HCT116 (cell line): ENCODE data around the gene KCNK15. TPM values are rescaled to one million over a fixed set of nuclear protein-coding genes. Genes with fewer than 3 reads are reported as not detected.

Experiments used
- ATAC-seq: fragments of 200-7000 bp; cut with Tn5 transposase; 2 replicates; pipeline ENCODE4 v1.9.1; 2020; ENCODE audit warnings: mild to moderate bottlenecking, moderate library complexity
- BruUV-seq: library from RNA; stranded (reverse); fragments of 400-500 nt; replicated peaks from 2 replicates; lab custom pipeline; 2021; lab: Mats Ljungman, UMichigan
- CTCF ChIA-PET: fragments of 300-600 bp; sonication (Branson Sonifier 250); formaldehyde crosslinking; loops from one replicate; lab custom pipeline; 2021; ENCODE audit warnings: antibody characterized with exemption; lab: Charles Lee
- POLR2A ChIA-PET: fragments of 300-600, 350-600 bp; sonication (Branson Sonifier 250); formaldehyde crosslinking; loops from one replicate; lab custom pipeline; 2021; ENCODE audit warnings: antibody characterized with exemption; lab: Charles Lee
- RAD21 ChIA-PET, 2 experiments: fragments of 300-600 bp; sonication (Branson Sonifier 250); formaldehyde crosslinking; loops; one replicate each; lab custom pipeline; 2023; ENCODE audit warnings: low total read pairs in 2 of 2; ENCODE audit not compliant: uncharacterized antibody in 2 of 2, unreplicated experiment in 2 of 2, low non-redundant PET in 1 of 2; lab: Charles Lee
- DNase-seq: peaks from one replicate; pipeline ENCODE4 v3.0.0-alpha.2; 2010; ENCODE audit warnings: low read depth, low spot score
- H2AFZ ChIP-seq: fragments of 200-600 bp; shearing (Covaris generic), sonication (generic); 2 replicates; pipeline ENCODE4 v1.6.1; 2017; ENCODE audit warnings: low read depth, mixed run types, mixed read lengths, antibody characterized with exemption, low read length; ENCODE audit not compliant: poor library complexity, severe bottlenecking
- H3K27ac ChIP-seq: 2 replicates; pipeline ENCODE4 v1.5.1; 2012; ENCODE audit warnings: low read depth, low read length
- H3K27me3 ChIP-seq: fragments of 200-600 bp; sonication (generic); 2 replicates; pipeline ENCODE4 v1.6.1; 2016; ENCODE audit warnings: mixed run types, low read length, mixed read lengths; ENCODE audit not compliant: insufficient read depth
- H3K36me3 ChIP-seq, 2 experiments: fragments of 200-500 bp in 1 of 2; fragments of 200-600 bp in 1 of 2; sonication (Bioruptor generic) in 1 of 2; sonication (generic) in 1 of 2; 2 replicates each; pipeline versions ENCODE4 v1.5.1 to v1.6.1; 2014 to 2016; ENCODE audit warnings: low read length in 2 of 2, inconsistent platforms in 1 of 2, mixed read lengths in 1 of 2, mixed run types in 1 of 2; ENCODE audit not compliant: insufficient read depth in 2 of 2, control insufficient read depth in 1 of 2
- H3K4me1 ChIP-seq, 2 experiments: fragments of 200-600 bp in 1 of 2; sonication (generic) in 1 of 2; 2 replicates each; pipeline versions ENCODE4 v1.5.1 to v1.6.1; 2012 to 2017; ENCODE audit warnings: low read length in 2 of 2, inconsistent platforms in 1 of 2, mild to moderate bottlenecking in 1 of 2, mixed read lengths in 1 of 2, mixed run types in 1 of 2, moderate library complexity in 1 of 2; ENCODE audit not compliant: insufficient read depth in 2 of 2, control insufficient read depth in 1 of 2
- H3K4me2 ChIP-seq: fragments of 200-600 bp; sonication (generic); 2 replicates; pipeline ENCODE4 v1.6.1; 2017; ENCODE audit warnings: mixed run types, low read length, mixed read lengths
- H3K4me3 ChIP-seq, 2 experiments: fragments of 200-600 bp in 1 of 2; sonication (generic) in 1 of 2; replicated peaks in 1 of 2; 2 replicates each; pipeline ENCODE4 v1.5.1; 2011 to 2016; ENCODE audit warnings: low read length in 2 of 2, control low read depth in 1 of 2, low read depth in 1 of 2, mild to moderate bottlenecking in 1 of 2, mixed read lengths in 1 of 2, mixed run types in 1 of 2
- H3K79me2 ChIP-seq: fragments of 200-600 bp; sonication (generic); 2 replicates; pipeline ENCODE4 v1.6.1; 2017; ENCODE audit warnings: mild to moderate bottlenecking, mixed run types, low read length, moderate library complexity, mixed read lengths; ENCODE audit not compliant: insufficient read depth
- H3K9ac ChIP-seq: fragments of 200-600 bp; sonication (generic); 2 replicates; pipeline ENCODE4 v1.6.1; 2016; ENCODE audit warnings: low read length, mixed read lengths
- H3K9me2 ChIP-seq: fragments of 200-600 bp; sonication (generic), shearing (Covaris generic); 2 replicates; pipeline ENCODE4 v1.6.1; 2017; ENCODE audit warnings: mixed run types, mild to moderate bottlenecking, moderate library complexity; ENCODE audit not compliant: insufficient read depth
- H3K9me3 ChIP-seq, 2 experiments: fragments of 200-500 bp in 1 of 2; fragments of 200-600 bp in 1 of 2; sonication (Bioruptor generic) in 1 of 2; sonication (generic) in 1 of 2; 2 replicates each; pipeline ENCODE4 v1.6.1; 2014 to 2017; ENCODE audit warnings: low read length in 2 of 2, mixed read lengths in 2 of 2, inconsistent platforms in 1 of 2, low read depth in 1 of 2, mild to moderate bottlenecking in 1 of 2, mixed run types in 1 of 2, moderate library complexity in 1 of 2; ENCODE audit not compliant: control insufficient read depth in 1 of 2, insufficient read depth in 1 of 2
- H4K20me1 ChIP-seq: fragments of 200-600 bp; sonication (generic), shearing (Covaris generic); 2 replicates; pipeline ENCODE4 v1.6.1; 2017; ENCODE audit warnings: mixed run types, mild to moderate bottlenecking, moderate library complexity; ENCODE audit not compliant: insufficient read depth
- CEBPB ChIP-seq: IDR thresholded peaks from 2 replicates; pipeline ENCODE4 v1.6.1; 2012; ENCODE audit warnings: low read depth
- EGR1 ChIP-seq: IDR thresholded peaks from 2 replicates; pipeline ENCODE4 v1.6.1; 2012; ENCODE audit warnings: low read depth
- EZH2 ChIP-seq: fragments of 200-600 bp; sonication (generic); IDR thresholded peaks from 2 replicates; pipeline ENCODE4 v1.6.1; 2017; ENCODE audit warnings: antibody characterized with exemption, mixed run types
- EZH2phosphoT487 ChIP-seq: fragments of 200-600 bp; IDR thresholded peaks from 2 replicates; pipeline ENCODE4 v1.6.1; 2018; ENCODE audit warnings: antibody characterized with exemption, borderline replicate concordance
- FOSL1 ChIP-seq: IDR thresholded peaks from 2 replicates; pipeline ENCODE4 v1.6.1; 2012; ENCODE audit warnings: low read depth
- JUND ChIP-seq: IDR thresholded peaks from 2 replicates; pipeline ENCODE4 v1.6.1; 2012
- POLR2A ChIP-seq: IDR thresholded peaks from 2 replicates; pipeline ENCODE4 v1.7.0; 2011; ENCODE audit warnings: borderline replicate concordance; ENCODE audit not compliant: insufficient read depth, insufficient read length; ENCODE audit errors: extremely low read depth
- POLR2AphosphoS5 ChIP-seq: IDR thresholded peaks from 2 replicates; pipeline ENCODE4 v1.6.1; 2011; ENCODE audit warnings: mild to moderate bottlenecking, low read depth, low read length, moderate library complexity
- RAD21 ChIP-seq: IDR thresholded peaks from 2 replicates; pipeline ENCODE4 v1.6.1; 2012; ENCODE audit warnings: low read depth, mild to moderate bottlenecking
- SIN3A ChIP-seq: IDR thresholded peaks from 2 replicates; pipeline ENCODE4 v1.6.1; 2012; ENCODE audit warnings: low read depth
- YY1 ChIP-seq: IDR thresholded peaks from 2 replicates; pipeline ENCODE4 v1.6.1; 2011; ENCODE audit warnings: low read length, low read depth, moderate library complexity, mild to moderate bottlenecking; ENCODE audit not compliant: insufficient replicate concordance; ENCODE audit errors: extremely low read depth
- ZFX ChIP-seq: fragments of 450-650 bp; IDR thresholded peaks from 2 replicates; pipeline ENCODE4 v1.6.1; 2017
- ZNF274 ChIP-seq: fragments of 200-500 bp; sonication (Bioruptor generic); IDR thresholded peaks from 2 replicates; pipeline ENCODE4 v1.6.1; 2014; ENCODE audit warnings: mild to moderate bottlenecking, low read depth, low read length, inconsistent platforms
- intact Hi-C: fragments of 100-400 bp; cut with micrococcal nuclease; formaldehyde crosslinking; loops from 2 replicates; pipeline ENCODE4 v1.10.0; 2022
- total RNA-seq: library from RNA; stranded (reverse); gene quantifications from one replicate; pipeline ENCODE4 v1.2.1, GENCODE V29; 2021; ENCODE audit not compliant: unreplicated experiment
- TF ChIP-seq, protein P1 (sequence below): IDR thresholded peaks from 2 replicates; pipeline ENCODE4 v1.6.1; 2012
- TF ChIP-seq, protein P2 (sequence below): IDR thresholded peaks from 2 replicates; pipeline ENCODE4 v1.6.1; 2012; ENCODE audit warnings: low read depth
- TF ChIP-seq, protein P3 (sequence below), 3 experiments: fragments of 200-600 bp in 1 of 3; sonication (generic) in 1 of 3; IDR thresholded peaks in 2 of 3; conservative IDR thresholded peaks in 1 of 3; 2 replicates each; pipeline ENCODE4 v1.5.1; 2012 to 2017; ENCODE audit warnings: low read depth in 2 of 3, low read length in 2 of 3, antibody characterized with exemption in 1 of 3, borderline replicate concordance in 1 of 3, control low read depth in 1 of 3, mild to moderate bottlenecking in 1 of 3, mixed read lengths in 1 of 3, mixed run types in 1 of 3, moderate library complexity in 1 of 3; ENCODE audit not compliant: insufficient read depth in 1 of 3

Gene KCNK15
- total RNA-seq, 1 experiment from 2014 or later: not detected

DNA sequence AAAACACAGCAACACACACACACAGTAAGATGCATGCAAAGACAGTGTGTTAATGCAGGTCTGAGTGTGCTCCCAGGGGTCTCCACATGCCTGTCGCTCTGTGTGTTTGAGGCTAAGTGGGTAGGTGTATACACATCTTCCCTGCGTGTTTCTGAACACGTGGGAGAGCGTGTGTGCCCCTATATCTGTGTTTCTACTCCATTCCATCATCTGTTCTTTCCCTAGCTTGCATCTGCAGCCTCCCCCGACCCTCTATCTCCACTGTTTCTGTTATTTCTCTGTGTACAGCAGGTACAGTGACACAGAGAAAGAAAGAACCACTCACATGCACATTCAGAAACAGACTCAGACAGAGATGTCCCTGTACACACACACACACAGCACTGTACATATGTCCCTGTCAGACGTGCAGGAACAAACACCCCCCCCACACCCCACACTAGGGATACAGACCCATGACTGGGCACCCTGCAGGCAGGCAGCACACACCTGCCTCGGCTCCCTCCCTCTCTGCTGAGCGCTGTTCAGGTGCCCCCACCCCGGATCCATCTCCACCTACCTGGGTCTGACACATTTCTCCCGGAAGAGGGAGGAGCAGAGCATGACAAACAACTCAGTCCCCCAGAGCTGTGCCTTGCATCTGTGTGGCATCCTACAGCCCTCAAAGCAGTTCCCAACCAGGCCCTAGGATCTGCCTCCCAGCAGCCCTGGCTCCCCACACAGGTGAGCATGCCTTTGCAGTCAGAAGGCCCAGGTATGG, 27.6 kb downstream of the KCNK15 start:
- ChIA-PET CTCF (no interaction called here), POLR2A (no interaction called here), RAD21 (no interaction called here)
- Histone ChIP-seq H3K4me1 (no peaks in the 10 kb centered on the region), H3K9me2 (no peaks in the 10 kb centered on the region), H2AFZ (no peak overlapping the region), H3K36me3 (no peaks in the 10 kb centered on the region), H3K4me3 (no peak overlapping the region), H3K27ac (no peak overlapping the region), H3K4me2 (no peak overlapping the region), H3K9me3 (no peaks in the 10 kb centered on the region), H3K79me2 (no peaks in the 10 kb centered on the region), H4K20me1 (no peaks in the 10 kb centered on the region), H3K9ac (no peak overlapping the region), H3K27me3 (peaks cover 74% of the 10 kb centered on the region)
- DNase-seq (no peak), ATAC-seq (0 out of 2 replicates have a peak, but pooled peaks have one; percentile 30)
- no TSS peak for BruUV-seq
- TF ChIP-seq JUND (no peak), YY1 (no peak), EZH2phosphoT487 (no peak), SIN3A (no peak), EZH2 (no peak), ZFX (no peak), ZNF274 (no peak), RAD21 (no peak), CEBPB (no peak), FOSL1 (no peak), POLR2AphosphoS5 (no peak), EGR1 (no peak), POLR2A (no peak)
- TF ChIP-seq, protein P1, sequence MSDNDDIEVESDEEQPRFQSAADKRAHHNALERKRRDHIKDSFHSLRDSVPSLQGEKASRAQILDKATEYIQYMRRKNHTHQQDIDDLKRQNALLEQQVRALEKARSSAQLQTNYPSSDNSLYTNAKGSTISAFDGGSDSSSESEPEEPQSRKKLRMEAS: no peak
- TF ChIP-seq, protein P2, sequence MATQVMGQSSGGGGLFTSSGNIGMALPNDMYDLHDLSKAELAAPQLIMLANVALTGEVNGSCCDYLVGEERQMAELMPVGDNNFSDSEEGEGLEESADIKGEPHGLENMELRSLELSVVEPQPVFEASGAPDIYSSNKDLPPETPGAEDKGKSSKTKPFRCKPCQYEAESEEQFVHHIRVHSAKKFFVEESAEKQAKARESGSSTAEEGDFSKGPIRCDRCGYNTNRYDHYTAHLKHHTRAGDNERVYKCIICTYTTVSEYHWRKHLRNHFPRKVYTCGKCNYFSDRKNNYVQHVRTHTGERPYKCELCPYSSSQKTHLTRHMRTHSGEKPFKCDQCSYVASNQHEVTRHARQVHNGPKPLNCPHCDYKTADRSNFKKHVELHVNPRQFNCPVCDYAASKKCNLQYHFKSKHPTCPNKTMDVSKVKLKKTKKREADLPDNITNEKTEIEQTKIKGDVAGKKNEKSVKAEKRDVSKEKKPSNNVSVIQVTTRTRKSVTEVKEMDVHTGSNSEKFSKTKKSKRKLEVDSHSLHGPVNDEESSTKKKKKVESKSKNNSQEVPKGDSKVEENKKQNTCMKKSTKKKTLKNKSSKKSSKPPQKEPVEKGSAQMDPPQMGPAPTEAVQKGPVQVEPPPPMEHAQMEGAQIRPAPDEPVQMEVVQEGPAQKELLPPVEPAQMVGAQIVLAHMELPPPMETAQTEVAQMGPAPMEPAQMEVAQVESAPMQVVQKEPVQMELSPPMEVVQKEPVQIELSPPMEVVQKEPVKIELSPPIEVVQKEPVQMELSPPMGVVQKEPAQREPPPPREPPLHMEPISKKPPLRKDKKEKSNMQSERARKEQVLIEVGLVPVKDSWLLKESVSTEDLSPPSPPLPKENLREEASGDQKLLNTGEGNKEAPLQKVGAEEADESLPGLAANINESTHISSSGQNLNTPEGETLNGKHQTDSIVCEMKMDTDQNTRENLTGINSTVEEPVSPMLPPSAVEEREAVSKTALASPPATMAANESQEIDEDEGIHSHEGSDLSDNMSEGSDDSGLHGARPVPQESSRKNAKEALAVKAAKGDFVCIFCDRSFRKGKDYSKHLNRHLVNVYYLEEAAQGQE: no peak
- TF ChIP-seq, protein P3, sequence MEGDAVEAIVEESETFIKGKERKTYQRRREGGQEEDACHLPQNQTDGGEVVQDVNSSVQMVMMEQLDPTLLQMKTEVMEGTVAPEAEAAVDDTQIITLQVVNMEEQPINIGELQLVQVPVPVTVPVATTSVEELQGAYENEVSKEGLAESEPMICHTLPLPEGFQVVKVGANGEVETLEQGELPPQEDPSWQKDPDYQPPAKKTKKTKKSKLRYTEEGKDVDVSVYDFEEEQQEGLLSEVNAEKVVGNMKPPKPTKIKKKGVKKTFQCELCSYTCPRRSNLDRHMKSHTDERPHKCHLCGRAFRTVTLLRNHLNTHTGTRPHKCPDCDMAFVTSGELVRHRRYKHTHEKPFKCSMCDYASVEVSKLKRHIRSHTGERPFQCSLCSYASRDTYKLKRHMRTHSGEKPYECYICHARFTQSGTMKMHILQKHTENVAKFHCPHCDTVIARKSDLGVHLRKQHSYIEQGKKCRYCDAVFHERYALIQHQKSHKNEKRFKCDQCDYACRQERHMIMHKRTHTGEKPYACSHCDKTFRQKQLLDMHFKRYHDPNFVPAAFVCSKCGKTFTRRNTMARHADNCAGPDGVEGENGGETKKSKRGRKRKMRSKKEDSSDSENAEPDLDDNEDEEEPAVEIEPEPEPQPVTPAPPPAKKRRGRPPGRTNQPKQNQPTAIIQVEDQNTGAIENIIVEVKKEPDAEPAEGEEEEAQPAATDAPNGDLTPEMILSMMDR (IDR thresholded peaks at IDR 0.05 in 2 of 3, conservative IDR thresholded peaks at IDR 0.05 in 1 of 3; ENCODE audit: borderline replicate concordance in 1 of 3, insufficient read depth in 1 of 3, low read depth in 2 of 3, low read length in 2 of 3): no peak
- intact Hi-C loops: no loop called here
